HFF-Myc (cell line): ENCODE measurements around the gene PHF2.

Experiments used
- DNase-seq: peaks from one replicate; pipeline ENCODE4 v3.0.0-alpha.2; 2011; ENCODE audit warnings: low read depth; ENCODE audit errors: extremely low read depth
- H3K4me3 ChIP-seq: replicated peaks from 2 replicates; pipeline ENCODE4 v1.5.1; 2011; ENCODE audit warnings: low read depth, mild to moderate bottlenecking, control low read depth, low read length
- TF ChIP-seq, protein P1 (sequence below): IDR thresholded peaks from 2 replicates; pipeline ENCODE4 v1.5.1; 2012; ENCODE audit warnings: mild to moderate bottlenecking, low read depth, low read length, control low read depth; ENCODE audit errors: missing control alignments

Gene PHF2

DNA sequence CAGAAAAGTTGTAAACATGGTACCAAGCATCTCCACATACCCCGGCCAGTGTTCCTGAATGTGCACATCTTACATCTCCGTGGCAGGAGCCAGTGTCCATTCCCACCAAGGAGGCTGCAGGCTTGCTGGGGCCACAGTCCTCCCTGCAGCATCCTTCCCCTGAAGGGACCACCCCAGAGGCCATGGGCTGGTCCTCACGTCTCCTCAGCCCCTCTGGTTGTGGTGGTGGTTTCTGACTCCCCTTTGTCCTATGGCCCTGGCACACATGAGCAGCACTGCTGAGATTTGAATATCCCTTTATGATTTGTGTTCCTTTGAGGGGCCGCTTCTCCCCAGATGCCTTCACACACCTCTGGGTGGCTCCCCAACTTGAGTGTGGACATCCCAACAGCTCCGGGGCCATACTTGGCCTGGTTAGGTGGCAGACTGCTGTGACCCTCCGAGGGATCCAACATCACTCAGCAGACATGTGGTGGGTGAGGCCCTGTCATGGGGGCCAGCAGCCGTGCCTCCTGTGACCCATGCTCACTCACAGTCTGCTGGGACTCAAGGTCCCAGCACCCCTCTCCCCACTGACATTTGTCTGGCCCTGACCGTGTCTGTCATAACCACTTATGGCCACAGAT lies 14.3 kb downstream of the PHF2 start:
- H3K4me3 ChIP-seq: no peak overlapping the region
- no peak for DNase-seq
- TF ChIP-seq, protein P1, sequence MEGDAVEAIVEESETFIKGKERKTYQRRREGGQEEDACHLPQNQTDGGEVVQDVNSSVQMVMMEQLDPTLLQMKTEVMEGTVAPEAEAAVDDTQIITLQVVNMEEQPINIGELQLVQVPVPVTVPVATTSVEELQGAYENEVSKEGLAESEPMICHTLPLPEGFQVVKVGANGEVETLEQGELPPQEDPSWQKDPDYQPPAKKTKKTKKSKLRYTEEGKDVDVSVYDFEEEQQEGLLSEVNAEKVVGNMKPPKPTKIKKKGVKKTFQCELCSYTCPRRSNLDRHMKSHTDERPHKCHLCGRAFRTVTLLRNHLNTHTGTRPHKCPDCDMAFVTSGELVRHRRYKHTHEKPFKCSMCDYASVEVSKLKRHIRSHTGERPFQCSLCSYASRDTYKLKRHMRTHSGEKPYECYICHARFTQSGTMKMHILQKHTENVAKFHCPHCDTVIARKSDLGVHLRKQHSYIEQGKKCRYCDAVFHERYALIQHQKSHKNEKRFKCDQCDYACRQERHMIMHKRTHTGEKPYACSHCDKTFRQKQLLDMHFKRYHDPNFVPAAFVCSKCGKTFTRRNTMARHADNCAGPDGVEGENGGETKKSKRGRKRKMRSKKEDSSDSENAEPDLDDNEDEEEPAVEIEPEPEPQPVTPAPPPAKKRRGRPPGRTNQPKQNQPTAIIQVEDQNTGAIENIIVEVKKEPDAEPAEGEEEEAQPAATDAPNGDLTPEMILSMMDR: no peak

DNA sequence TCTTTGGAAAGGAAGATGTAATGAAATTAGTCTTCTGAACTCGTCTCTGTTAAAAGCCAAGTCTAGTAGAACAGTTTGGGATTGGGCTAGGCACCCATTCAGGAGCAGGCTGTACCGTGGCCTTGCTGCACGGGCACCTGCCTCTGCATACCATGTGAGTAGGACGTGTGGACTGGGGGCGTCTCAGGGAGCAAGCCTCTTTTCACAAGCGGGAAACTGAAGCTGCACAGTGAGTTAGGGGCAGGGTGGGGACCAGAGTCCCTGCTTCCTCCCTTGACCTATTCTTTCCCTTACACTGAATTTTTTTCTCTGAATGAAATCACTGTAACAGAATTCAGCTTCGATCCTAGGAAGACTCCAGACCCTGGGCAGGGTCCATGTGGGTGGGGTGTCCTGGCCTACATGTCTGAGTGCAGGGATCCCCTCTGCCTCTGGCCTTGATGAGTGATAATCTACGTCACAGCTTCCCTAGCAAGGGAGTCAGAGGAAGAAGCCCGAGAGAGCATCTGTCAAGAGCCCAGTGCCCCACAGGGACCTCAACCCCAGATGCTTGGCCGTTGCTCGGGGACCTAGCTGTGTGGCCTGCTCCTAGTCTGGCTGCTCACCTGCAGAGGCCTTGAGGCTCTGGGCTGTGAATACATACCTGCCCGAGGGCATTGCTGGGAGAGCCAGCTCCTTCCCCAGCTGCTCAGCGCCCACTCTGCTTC lies 15.1 kb downstream of the PHF2 start:
- H3K4me3 ChIP-seq: no peak overlapping the region
- no peak for DNase-seq
- TF ChIP-seq, protein P1: no peak

DNA sequence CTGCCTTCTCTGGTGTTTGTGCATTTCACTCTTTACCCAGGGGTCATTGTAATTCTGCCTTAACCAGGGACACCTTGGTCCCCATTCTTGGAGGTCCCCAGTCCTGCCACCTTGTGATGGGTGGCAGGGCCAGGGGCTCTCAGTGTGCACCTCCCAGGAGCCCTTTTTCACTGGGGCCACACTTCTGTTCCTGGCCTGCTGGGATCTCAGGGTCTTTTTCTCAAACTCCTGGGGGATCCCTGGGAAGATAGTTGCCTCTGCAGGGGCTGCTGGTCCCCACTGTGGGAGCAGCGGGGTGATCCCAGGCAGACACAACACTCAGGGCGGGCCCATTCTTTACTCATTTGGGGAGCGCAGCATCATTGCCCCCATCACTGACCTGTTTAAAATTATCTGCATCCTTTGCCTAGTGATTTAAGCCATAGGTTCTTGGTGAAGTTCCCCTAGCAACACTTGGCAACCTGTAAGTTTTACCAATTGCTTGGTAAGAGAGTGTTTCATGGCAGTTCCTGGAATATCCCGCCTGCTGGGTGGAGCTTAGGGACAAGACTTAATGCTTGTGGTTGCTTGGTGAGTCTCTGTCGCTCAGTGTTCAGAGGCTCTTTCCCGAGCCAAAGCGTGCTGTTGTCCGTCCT lies 15.7 kb downstream of the PHF2 start:
- TF ChIP-seq, protein P1: no peak
- DNase-seq: no peak
- no peak overlapping the region for H3K4me3 ChIP-seq

DNA sequence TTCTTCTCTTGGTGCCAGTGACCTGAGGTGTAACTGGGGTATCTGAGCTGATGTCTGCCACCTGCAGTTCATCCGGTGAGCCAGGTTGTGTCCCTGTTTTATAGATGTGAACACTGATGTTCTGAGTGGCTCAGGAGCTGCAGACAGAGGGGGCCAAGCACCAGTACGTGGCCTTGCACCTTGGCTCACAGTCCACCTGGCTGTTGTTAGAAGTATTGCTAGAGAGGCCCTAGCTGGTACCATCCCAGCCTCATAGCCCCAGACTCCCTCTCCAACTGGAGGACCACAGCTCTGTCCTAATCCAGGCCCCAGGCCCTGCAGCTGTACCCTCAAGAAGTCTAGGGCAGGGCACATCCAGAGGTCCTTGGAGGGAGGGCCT lies 16.2 kb downstream of the PHF2 start:
- no peak overlapping the region for H3K4me3 ChIP-seq
- TF ChIP-seq, protein P1: peak; percentile 19
- DNase-seq: no peak

DNA sequence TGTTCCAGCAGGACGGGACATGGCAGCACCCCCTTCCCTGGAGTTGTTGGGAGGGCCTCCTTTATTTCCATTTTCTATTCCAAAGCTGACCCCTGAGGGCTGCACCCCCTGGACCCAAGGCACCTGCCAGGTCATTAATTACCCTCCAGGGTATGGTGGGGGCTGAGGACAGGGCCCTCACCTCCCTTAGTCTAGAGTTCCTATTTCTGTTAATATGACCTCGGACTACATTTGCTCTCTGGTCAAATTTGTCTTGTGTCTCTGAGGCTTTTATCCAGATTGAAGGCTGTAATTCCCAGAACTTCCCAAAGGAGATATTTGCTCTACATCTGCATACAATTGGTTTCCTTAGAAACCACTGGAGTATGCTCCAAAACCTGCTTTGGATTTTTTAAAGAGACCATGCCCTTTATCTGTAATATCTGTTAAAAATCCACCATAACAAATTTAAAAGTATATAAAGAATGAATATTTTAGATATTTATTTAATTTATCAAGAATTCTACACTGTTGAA lies 16.8 kb downstream of the PHF2 start:
- DNase-seq: no peak
- H3K4me3 ChIP-seq: no peak overlapping the region
- TF ChIP-seq, protein P1: no peak

DNA sequence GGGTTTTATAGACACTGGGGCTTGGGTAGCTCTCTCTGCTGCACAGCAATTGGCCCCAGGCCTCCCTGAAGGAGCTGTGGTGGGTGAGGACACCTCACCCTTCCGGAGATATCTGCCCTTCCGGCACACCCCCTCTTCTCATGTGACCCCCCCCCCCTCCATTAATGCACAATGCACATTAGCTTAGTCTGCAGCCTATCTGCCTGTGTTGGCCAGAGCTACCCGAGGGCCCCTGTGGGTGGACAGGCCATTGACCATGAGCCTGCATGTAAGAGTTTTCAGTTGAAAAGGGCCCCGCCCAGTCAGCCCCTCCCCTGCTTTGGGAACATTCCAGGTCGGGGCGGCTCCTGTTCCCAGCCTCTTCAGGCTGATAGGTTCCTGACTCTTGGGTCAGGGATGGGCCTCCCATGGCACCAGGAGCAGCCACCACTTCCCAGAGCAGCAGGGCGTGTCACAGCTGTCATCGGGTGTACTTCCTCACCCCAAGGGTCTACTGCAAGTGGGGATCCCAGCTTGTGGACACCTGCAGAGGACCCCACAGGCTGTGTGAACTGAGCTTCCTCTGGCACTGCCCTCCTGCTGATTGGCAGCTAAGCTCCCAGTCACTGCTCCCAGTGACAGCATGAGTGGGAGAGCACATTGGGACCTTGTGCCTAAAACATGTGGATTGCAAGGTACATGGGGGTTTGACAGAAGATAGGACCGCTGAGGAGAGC lies 17.8 kb downstream of the PHF2 start:
- no peak for DNase-seq
- TF ChIP-seq, protein P1: no peak
- H3K4me3 ChIP-seq: no peak overlapping the region
